A549 (cell line): ENCODE measurements around the gene SEMA3E.

ENCODE experiments used
- BHLHE40 ChIP-seq: IDR thresholded peaks from 2 replicates; pipeline ENCODE4 v1.6.1; 2012; ENCODE audit warnings: low read depth, low read length, inconsistent platforms
- CTCF ChIP-seq: fragments of >200 bp; sonication (Bioruptor Twin); formaldehyde crosslinking; IDR thresholded peaks from 3 replicates; pipeline ENCODE4 v1.5.1; 2016
- HDAC2 ChIP-seq: fragments of 200-600 bp; sonication (generic); IDR thresholded peaks from 2 replicates; pipeline ENCODE4 v1.6.1; 2016
- KDM1A ChIP-seq: fragments of 200-600 bp; sonication (generic); IDR thresholded peaks from 2 replicates; pipeline ENCODE4 v1.6.1; 2016; ENCODE audit warnings: low read depth, mild to moderate bottlenecking
- NPAS2 ChIP-seq: fragments of 250-450 bp; sonication (Bioruptor Pico); IDR thresholded peaks from 2 replicates; pipeline ENCODE4 v1.8.0; 2022; ENCODE audit warnings: mild to moderate bottlenecking, moderate library complexity, borderline replicate concordance
- POLR2A ChIP-seq: IDR thresholded peaks from 2 replicates; pipeline ENCODE4 v1.6.1; 2012; ENCODE audit warnings: mild to moderate bottlenecking, low read length
- RCOR1 ChIP-seq: fragments of 150-350 bp; IDR thresholded peaks from 2 replicates; pipeline ENCODE4 v1.6.1; 2014; ENCODE audit warnings: antibody characterized with exemption, low read length, low read depth
- RFX5 ChIP-seq: fragments of 450-650 bp; IDR thresholded peaks from 2 replicates; pipeline ENCODE4 v1.7.1; 2014; ENCODE audit warnings: antibody characterized with exemption, mild to moderate bottlenecking, moderate library complexity
- SMC3 ChIP-seq: fragments of >200 bp; sonication (Bioruptor Twin); formaldehyde crosslinking; IDR thresholded peaks from 3 replicates; pipeline ENCODE4 v1.6.1; 2018; ENCODE audit warnings: inconsistent platforms
- ZNF302 ChIP-seq: fragments of 250-450 bp; sonication (Bioruptor Pico); IDR thresholded peaks from 2 replicates; pipeline ENCODE4 v1.9.0; 2021; ENCODE audit warnings: inconsistent platforms, mild to moderate bottlenecking, moderate library complexity
- TF ChIP-seq, protein P1 (sequence below): fragments of 250-450 bp; sonication (Bioruptor Pico); IDR thresholded peaks from 2 replicates; pipeline ENCODE4 v1.5.0; 2021; ENCODE audit warnings: mild to moderate bottlenecking, moderate library complexity, borderline replicate concordance
- TF ChIP-seq, protein P2 (sequence below): IDR thresholded peaks from 2 replicates; pipeline ENCODE4 v1.6.1; 2012

DNA sequence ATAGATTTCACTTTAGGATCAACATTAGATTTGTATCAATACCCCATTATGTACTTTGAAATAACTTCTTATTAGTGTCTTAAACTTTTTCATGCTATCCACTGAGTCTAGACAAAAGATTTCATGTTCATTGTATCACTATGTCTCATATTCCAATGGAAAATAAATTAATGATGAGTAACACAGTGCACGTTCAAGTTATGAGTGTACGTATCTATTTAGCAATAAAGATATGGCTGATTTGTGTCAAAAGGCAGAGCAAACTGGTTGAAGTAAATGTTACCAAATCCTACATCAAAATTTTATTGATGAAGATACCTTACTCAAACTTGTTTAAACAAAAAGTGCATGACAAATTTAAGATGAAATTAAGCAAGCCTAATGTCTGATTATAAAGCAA lies 102.4 kb downstream of the SEMA3E start:
- TF ChIP-seq BHLHE40: peak; percentile 47; the same call in 1 of the 2 replicates
- TF ChIP-seq RCOR1: no peak
- no peak for TF ChIP-seq CTCF
- no peak for TF ChIP-seq NPAS2 (CRISPR knock-in tag)
- TF ChIP-seq, protein P1, sequence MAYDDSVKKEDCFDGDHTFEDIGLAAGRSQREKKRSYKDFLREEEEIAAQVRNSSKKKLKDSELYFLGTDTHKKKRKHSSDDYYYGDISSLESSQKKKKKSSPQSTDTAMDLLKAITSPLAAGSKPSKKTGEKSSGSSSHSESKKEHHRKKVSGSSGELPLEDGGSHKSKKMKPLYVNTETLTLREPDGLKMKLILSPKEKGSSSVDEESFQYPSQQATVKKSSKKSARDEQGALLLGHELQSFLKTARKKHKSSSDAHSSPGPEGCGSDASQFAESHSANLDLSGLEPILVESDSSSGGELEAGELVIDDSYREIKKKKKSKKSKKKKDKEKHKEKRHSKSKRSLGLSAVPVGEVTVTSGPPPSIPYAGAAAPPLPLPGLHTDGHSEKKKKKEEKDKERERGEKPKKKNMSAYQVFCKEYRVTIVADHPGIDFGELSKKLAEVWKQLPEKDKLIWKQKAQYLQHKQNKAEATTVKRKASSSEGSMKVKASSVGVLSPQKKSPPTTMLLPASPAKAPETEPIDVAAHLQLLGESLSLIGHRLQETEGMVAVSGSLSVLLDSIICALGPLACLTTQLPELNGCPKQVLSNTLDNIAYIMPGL: no peak
- TF ChIP-seq HDAC2: no peak
- no peak for TF ChIP-seq SMC3
- no peak for TF ChIP-seq KDM1A
- TF ChIP-seq POLR2A: no peak
- TF ChIP-seq ZNF302 (CRISPR knock-in tag): no peak
- TF ChIP-seq, protein P2, sequence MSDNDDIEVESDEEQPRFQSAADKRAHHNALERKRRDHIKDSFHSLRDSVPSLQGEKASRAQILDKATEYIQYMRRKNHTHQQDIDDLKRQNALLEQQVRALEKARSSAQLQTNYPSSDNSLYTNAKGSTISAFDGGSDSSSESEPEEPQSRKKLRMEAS: no peak
- no peak for TF ChIP-seq RFX5
